DOHH2 (cell line): ENCODE measurements around the gene REXO1.

Experiments used
- H3F3A ChIP-seq: fragments of 200-600 bp; sonication (generic), shearing (Covaris generic); 2 replicates; pipeline ENCODE4 v1.6.0; 2016; ENCODE audit warnings: antibody characterized with exemption, mild to moderate bottlenecking; ENCODE audit not compliant: control insufficient read depth, insufficient read depth
- H3K27ac ChIP-seq: fragments of 200-600 bp; sonication (generic); 2 replicates; pipeline ENCODE4 v1.5.1; 2014; ENCODE audit warnings: low read depth, mild to moderate bottlenecking, low read length, moderate library complexity
- H3K27me3 ChIP-seq: fragments of 200-600 bp; sonication (generic); 2 replicates; pipeline ENCODE4 v1.6.1; 2014; ENCODE audit warnings: mild to moderate bottlenecking, low read length, mixed read lengths; ENCODE audit not compliant: control insufficient read depth
- H3K36me3 ChIP-seq: fragments of 200-600 bp; sonication (generic); 2 replicates; pipeline ENCODE4 v1.6.1; 2014; ENCODE audit warnings: mild to moderate bottlenecking, low read length, moderate library complexity, mixed read lengths; ENCODE audit not compliant: control insufficient read depth
- H3K4me1 ChIP-seq: fragments of 200-600 bp; sonication (generic); 2 replicates; pipeline ENCODE4 v1.6.1; 2014; ENCODE audit warnings: mild to moderate bottlenecking, low read length, mixed read lengths; ENCODE audit not compliant: control insufficient read depth
- H3K4me2 ChIP-seq: fragments of 200-600 bp; sonication (generic); 2 replicates; pipeline ENCODE4 v1.6.0; 2014; ENCODE audit warnings: mild to moderate bottlenecking, low read length, moderate library complexity
- H3K4me3 ChIP-seq: fragments of 200-600 bp; sonication (generic); 2 replicates; pipeline ENCODE4 v1.5.1; 2014; ENCODE audit warnings: mild to moderate bottlenecking, low read length, mixed read lengths
- H3K79me2 ChIP-seq: fragments of 200-600 bp; sonication (generic); 2 replicates; pipeline ENCODE4 v1.6.1; 2014; ENCODE audit warnings: mild to moderate bottlenecking, low read length, mixed read lengths; ENCODE audit not compliant: control insufficient read depth
- H3K9me2 ChIP-seq: fragments of 200-600 bp; sonication (generic); replicated peaks from 2 replicates; pipeline ENCODE4 v1.6.1; 2014; ENCODE audit warnings: mild to moderate bottlenecking, low read length, mixed read lengths; ENCODE audit not compliant: control insufficient read depth
- H3K9me3 ChIP-seq: fragments of 200-600 bp; sonication (generic); 2 replicates; pipeline ENCODE4 v1.6.1; 2014; ENCODE audit warnings: antibody characterized with exemption, low read length, mixed read lengths; ENCODE audit not compliant: control insufficient read depth, insufficient read depth
- H4K20me1 ChIP-seq: fragments of 200-600 bp; sonication (generic); 2 replicates; pipeline ENCODE4 v1.6.0; 2014; ENCODE audit warnings: low read depth, mild to moderate bottlenecking, antibody characterized with exemption, low read length, moderate library complexity; ENCODE audit not compliant: control insufficient read depth, insufficient read depth
- CTCF ChIP-seq: fragments of 200-600 bp; sonication (generic); IDR thresholded peaks from one replicate; pipeline ENCODE4 v1.5.1; 2014; ENCODE audit warnings: antibody characterized with exemption, mild to moderate bottlenecking, low read depth, low read length; ENCODE audit not compliant: poor library complexity, severe bottlenecking
- EZH2phosphoT487 ChIP-seq: fragments of 200-600 bp; sonication (generic); IDR thresholded peaks from 2 replicates; pipeline ENCODE4 v1.6.1; 2017; ENCODE audit warnings: borderline replicate concordance, mild to moderate bottlenecking, antibody characterized with exemption, low read length, moderate library complexity, mixed read lengths

REXO1 gene

GRCh38 chr19:1787116-1787515, 61.2 kb downstream of the REXO1 start:
- H3K4me3 ChIP-seq: no peak overlapping the region
- H3K9me2 ChIP-seq: no peaks in the 10 kb centered on the region
- H3K27ac ChIP-seq: no peak overlapping the region
- no peaks in the 10 kb centered on the region for H3K79me2 ChIP-seq
- TF ChIP-seq CTCF: no peak
- no peak for TF ChIP-seq EZH2phosphoT487
- no peaks in the 10 kb centered on the region for H4K20me1 ChIP-seq
- no peaks in the 10 kb centered on the region for H3F3A ChIP-seq
- no peaks in the 10 kb centered on the region for H3K4me1 ChIP-seq
- H3K36me3 ChIP-seq: no peaks in the 10 kb centered on the region
- 0 out of 2 replicates have a peak, but pooled peaks cover 3% of the 10 kb centered on the region for H3K27me3 ChIP-seq
- H3K9me3 ChIP-seq: peaks cover 14% of the 10 kb centered on the region; the same call in 1 of the 2 replicates
- H3K4me2 ChIP-seq: no peak overlapping the region

GRCh38 chr19:1786668-1787067, 61.6 kb downstream of the REXO1 start:
- no peaks in the 10 kb centered on the region for H3K9me2 ChIP-seq
- H3K27ac ChIP-seq: no peak overlapping the region
- H3K27me3 ChIP-seq: 0 out of 2 replicates have a peak, but pooled peaks cover 3% of the 10 kb centered on the region
- H3K4me3 ChIP-seq: no peak overlapping the region
- H3F3A ChIP-seq: no peaks in the 10 kb centered on the region
- H3K9me3 ChIP-seq: peaks cover 18% of the 10 kb centered on the region
- no peak overlapping the region for H3K4me2 ChIP-seq
- no peaks in the 10 kb centered on the region for H3K79me2 ChIP-seq
- no peak for TF ChIP-seq EZH2phosphoT487
- TF ChIP-seq CTCF: no peak
- H3K4me1 ChIP-seq: no peaks in the 10 kb centered on the region
- H4K20me1 ChIP-seq: no peaks in the 10 kb centered on the region
- H3K36me3 ChIP-seq: no peaks in the 10 kb centered on the region

GRCh38 chr19:1785310-1785709, 63.0 kb downstream of the REXO1 start:
- no peaks in the 10 kb centered on the region for H3K79me2 ChIP-seq
- H3K4me1 ChIP-seq: no peaks in the 10 kb centered on the region
- no peak overlapping the region for H3K4me2 ChIP-seq
- peaks cover 20% of the 10 kb centered on the region for H3K9me3 ChIP-seq
- no peak overlapping the region for H3K27ac ChIP-seq
- TF ChIP-seq EZH2phosphoT487 (no peak), CTCF (no peak)
- no peaks in the 10 kb centered on the region for H3F3A ChIP-seq
- no peaks in the 10 kb centered on the region for H3K9me2 ChIP-seq
- no peaks in the 10 kb centered on the region for H4K20me1 ChIP-seq
- H3K4me3 ChIP-seq: no peak overlapping the region
- H3K36me3 ChIP-seq: no peaks in the 10 kb centered on the region
- 0 out of 2 replicates have a peak, but pooled peaks cover 3% of the 10 kb centered on the region for H3K27me3 ChIP-seq
